Raji (cell line): Measurements from ENCODE around the gene RHOF.

ENCODE experiments used
- POLR2A ChIP-seq: IDR thresholded peaks from 2 replicates; pipeline ENCODE4 v1.6.1; 2011; ENCODE audit warnings: low read depth, low read length, control low read depth; ENCODE audit not compliant: insufficient read depth

The RHOF gene

GRCh38 chr12:121775501-121775900 is 18.0 kb downstream of the RHOF start:
- no peak for TF ChIP-seq POLR2A

- no peak for TF ChIP-seq POLR2A
Measured at GRCh38 chr12:121774968-121775474, 18.5 kb downstream of the RHOF start.

- TF ChIP-seq POLR2A: no peak
Measured at GRCh38 chr12:121773011-121773777, 20.3 kb downstream of the RHOF start.

- TF ChIP-seq POLR2A: no peak
Measured at GRCh38 chr12:121770813-121771625, 22.5 kb downstream of the RHOF start.

GRCh38 chr12:121770388-121770787 is 23.1 kb downstream of the RHOF start:
- no peak for TF ChIP-seq POLR2A

DNA sequence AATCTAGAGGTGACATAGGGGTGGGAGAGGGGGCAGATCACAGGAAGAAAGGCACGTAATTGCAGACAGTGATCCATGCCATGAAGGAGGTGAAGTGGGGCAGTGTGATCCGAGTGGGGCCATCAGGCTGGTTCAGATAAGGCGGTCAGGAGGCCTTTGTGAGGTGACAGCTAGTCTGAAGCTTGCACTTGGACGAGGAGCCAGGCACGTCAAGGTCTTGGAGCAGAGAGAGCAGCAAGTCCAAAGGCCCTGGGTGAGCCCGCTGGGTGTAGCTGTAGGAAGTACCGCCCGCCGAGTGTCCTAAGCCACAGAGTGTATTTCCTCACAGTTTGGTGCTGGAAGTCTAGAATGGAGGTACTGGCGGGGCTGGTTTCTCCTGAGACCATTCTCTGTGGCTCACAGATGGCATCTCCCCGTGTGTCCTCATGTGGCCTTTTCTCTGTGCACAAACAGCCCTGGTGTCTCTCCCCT is 23.6 kb downstream of the RHOF start:
- TF ChIP-seq POLR2A: no peak

- no peak for TF ChIP-seq POLR2A
Measured at GRCh38 chr12:121769297-121769830, 24.1 kb downstream of the RHOF start.

DNA sequence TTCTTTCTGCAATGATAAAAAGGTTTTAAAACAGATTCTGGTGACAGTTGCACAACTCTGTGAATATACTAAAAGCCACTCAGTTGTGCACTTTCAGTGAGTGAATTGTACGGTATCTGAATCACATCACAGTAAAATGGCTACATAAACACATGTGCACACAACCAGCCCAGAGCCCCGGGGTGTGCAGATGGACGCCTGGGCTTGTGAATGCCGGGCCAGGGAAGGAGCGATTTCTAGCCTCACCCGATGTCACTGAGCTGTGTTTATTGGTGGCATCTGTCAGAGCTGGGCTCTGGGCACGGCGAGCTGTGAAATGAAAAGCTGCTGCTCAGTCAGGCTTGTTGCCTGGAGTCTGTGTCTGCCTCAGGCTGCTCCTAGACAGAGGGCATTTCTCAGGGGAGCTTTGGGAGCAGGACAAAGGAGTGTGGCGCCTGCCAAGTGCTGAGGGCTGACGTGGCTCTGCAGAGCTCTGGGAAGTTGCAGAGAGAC is 25.9 kb downstream of the RHOF start:
- TF ChIP-seq POLR2A: no peak

- no peak for TF ChIP-seq POLR2A
Measured at GRCh38 chr12:121766290-121767039, 27.0 kb downstream of the RHOF start.

- no peak for TF ChIP-seq POLR2A
Measured at GRCh38 chr12:121765573-121765972, 27.9 kb downstream of the RHOF start.

GRCh38 chr12:121764808-121765207 is 28.7 kb downstream of the RHOF start:
- TF ChIP-seq POLR2A: no peak

DNA sequence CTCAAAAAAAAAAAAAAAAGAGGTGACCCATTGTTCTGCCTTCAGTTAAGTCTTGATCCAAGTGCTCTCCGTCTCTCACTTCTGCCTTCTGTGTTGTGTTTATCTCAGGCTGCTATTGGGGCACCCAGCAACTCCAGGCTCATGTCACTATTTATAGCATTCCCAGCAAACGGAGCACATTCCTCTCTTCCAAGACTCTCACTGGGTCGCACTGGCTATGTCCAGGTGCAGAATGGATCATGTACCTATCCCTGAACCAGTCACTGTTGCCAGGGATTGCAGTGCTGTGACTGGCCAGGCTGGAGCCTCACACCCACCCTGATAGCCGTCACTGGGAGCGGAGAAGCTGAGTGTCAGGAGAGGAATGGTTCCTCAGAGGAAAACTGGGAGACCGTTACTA is 31.2 kb downstream of the RHOF start:
- TF ChIP-seq POLR2A: no peak

DNA sequence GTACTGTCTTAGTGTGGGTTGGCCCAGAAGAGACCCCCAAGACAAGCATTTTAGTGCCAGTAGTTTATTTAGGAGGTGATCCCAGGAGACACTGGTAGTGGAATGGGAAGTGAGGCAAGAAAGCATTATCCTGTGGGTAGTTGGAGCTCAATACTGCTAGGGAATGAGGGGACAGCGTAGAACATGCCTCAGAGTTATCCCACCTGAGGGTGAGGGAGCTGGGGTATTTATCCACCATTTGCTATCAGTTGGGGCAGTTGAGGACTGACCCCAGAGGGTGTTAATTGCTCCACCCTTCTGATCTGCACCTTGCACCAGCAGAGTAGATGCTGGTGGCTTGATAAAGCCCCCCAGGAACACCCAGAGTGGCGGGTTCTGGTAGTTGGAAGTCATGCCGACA is 37.9 kb downstream of the RHOF start:
- no peak for TF ChIP-seq POLR2A

- no peak for TF ChIP-seq POLR2A
Measured at GRCh38 chr12:121754836-121755235, 38.7 kb downstream of the RHOF start.

DNA sequence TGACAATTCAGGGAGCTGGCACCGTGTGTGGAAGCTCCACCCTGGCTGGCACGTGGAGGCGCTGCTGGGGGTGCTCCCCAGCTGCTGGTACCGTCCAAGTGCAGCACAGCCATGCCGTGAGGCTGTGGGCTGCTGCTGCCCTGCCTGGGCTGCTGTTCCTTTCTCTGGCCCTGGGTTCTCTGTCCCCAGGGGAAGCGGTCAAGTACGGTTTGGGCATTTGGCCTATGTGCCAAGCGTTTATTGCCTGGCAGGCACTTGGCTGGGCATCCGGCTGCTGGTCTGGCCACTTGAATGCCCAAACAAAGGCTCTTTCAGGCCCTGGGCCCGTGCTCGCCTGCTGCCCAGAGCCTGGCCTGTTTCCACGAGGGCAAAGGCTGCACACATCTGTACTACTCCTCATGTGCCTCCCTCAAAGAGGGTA is 39.6 kb downstream of the RHOF start:
- TF ChIP-seq POLR2A: no peak
